ENCODE data around the gene CCDC13. TPM values are rescaled to one million over a fixed set of nuclear protein-coding genes. Genes with fewer than 3 reads are reported as not detected.
A peak's percentile ranks its signal among the peaks of the same experiment; 100 is the strongest.

CCDC13 gene
- polyA plus RNA-seq, 1 experiment: 0.18 TPM

GRCh38 chr3:42780892-42781700 lies 8.0 kb upstream of the CCDC13 start:
- CTCF ChIA-PET: interaction anchor here (0.7 to 5.5 kb wide), 6 partner anchors 11 to 97 kb away, joined by 3 to 26 read pairs (median 7); no protein-coding TSS in a partner anchor
- POLR2A ChIA-PET: no interaction called here
- no peak for DNase-seq (ENCODE audit: low read depth)
- no peaks in the 10 kb centered on the region for H3K27me3 ChIP-seq (ENCODE audit: control insufficient read depth, insufficient read depth, low read length)
- peak; percentile 68 for TF ChIP-seq CTCF (IDR thresholded peaks at IDR 0.05; ENCODE audit: insufficient read depth, low read depth, low read length)
- no peaks in the 10 kb centered on the region for H3K36me3 ChIP-seq (ENCODE audit: control insufficient read depth, insufficient read depth, low read length)
- no peak overlapping the region for H3K4me3 ChIP-seq (ENCODE audit: low read depth, low read length)

GRCh38 chr3:42780398-42780797 lies 7.3 kb upstream of the CCDC13 start:
- CTCF ChIA-PET: interaction anchor here (0.7 to 2.8 kb wide), 14 partner anchors 10 to 127 kb away, joined by 3 to 28 read pairs (median 5); partner anchors contain the start of genes ACKR2 and ZBTB47
- H3K27me3 ChIP-seq (ENCODE audit: control insufficient read depth, insufficient read depth, low read length): no peaks in the 10 kb centered on the region
- no peak for DNase-seq (ENCODE audit: low read depth)
- POLR2A ChIA-PET: no interaction called here
- H3K4me3 ChIP-seq (ENCODE audit: low read depth, low read length): no peak overlapping the region
- no peak for TF ChIP-seq CTCF (IDR thresholded peaks at IDR 0.05; ENCODE audit: insufficient read depth, low read depth, low read length)
- H3K36me3 ChIP-seq (ENCODE audit: control insufficient read depth, insufficient read depth, low read length): no peaks in the 10 kb centered on the region

- no peak overlapping the region for H3K4me3 ChIP-seq (ENCODE audit: low read depth, low read length)
- DNase-seq (ENCODE audit: low read depth): no peak
- CTCF ChIA-PET: interaction anchor here (0.9 to 2.8 kb wide), 6 partner anchors 8 to 62 kb away, joined by 4 to 28 read pairs (median 10); no protein-coding TSS in a partner anchor
- no peaks in the 10 kb centered on the region for H3K27me3 ChIP-seq (ENCODE audit: control insufficient read depth, insufficient read depth, low read length)
- POLR2A ChIA-PET: no interaction called here
- no peaks in the 10 kb centered on the region for H3K36me3 ChIP-seq (ENCODE audit: control insufficient read depth, insufficient read depth, low read length)
- no peak for TF ChIP-seq CTCF (IDR thresholded peaks at IDR 0.05; ENCODE audit: insufficient read depth, low read depth, low read length)
Measured at GRCh38 chr3:42778644-42779043, 5.6 kb upstream of the CCDC13 start.

- CTCF ChIA-PET: interaction anchor here (0.9 to 1.1 kb wide), 2 partner anchors 9 to 66 kb away, joined by 3 read pairs; no protein-coding TSS in a partner anchor
- no peak for DNase-seq (ENCODE audit: low read depth)
- no peak for TF ChIP-seq CTCF (IDR thresholded peaks at IDR 0.05; ENCODE audit: insufficient read depth, low read depth, low read length)
Measured at GRCh38 chr3:42773409-42773751, 327 bp upstream of the CCDC13 start.

GRCh38 chr3:42771271-42771670 lies 1.8 kb downstream of the CCDC13 start:
- ChIA-PET POLR2A (no interaction called here), CTCF (interaction anchor here (2.4 kb wide), 1 partner anchor 8 kb away, joined by 10 read pairs; no protein-coding TSS in a partner anchor)
- TF ChIP-seq CTCF (IDR thresholded peaks at IDR 0.05; ENCODE audit: insufficient read depth, low read depth, low read length): no peak
- Histone ChIP-seq H3K27me3 (ENCODE audit: control insufficient read depth, insufficient read depth, low read length) (peaks cover under 1% of the 10 kb centered on the region; the same call in 1 of the 2 replicates), H3K36me3 (ENCODE audit: control insufficient read depth, insufficient read depth, low read length) (no peaks in the 10 kb centered on the region), H3K4me3 (ENCODE audit: low read depth, low read length) (no peak overlapping the region)
- no peak for DNase-seq (ENCODE audit: low read depth)

More at GRCh38 chr3:42773409-42773751, 327 bp upstream of the CCDC13 start:
- Histone ChIP-seq H3K36me3 (ENCODE audit: control insufficient read depth, insufficient read depth, low read length) (no peaks in the 10 kb centered on the region), H3K4me3 (ENCODE audit: low read depth, low read length) (peak overlapping the region; percentile 50), H3K27me3 (ENCODE audit: control insufficient read depth, insufficient read depth, low read length) (no peaks in the 10 kb centered on the region)
- POLR2A ChIA-PET: no interaction called here

All from BJ (cell line).